RWPE2 (cell line): ENCODE data around the gene ZNF714.

Experiments
- ATAC-seq: fragments of 200-7000 bp; cut with Tn5 transposase; 3 replicates; pipeline ENCODE4 v1.9.1; 2021; ENCODE audit warnings: low read depth
- DNase-seq: peaks from one replicate; pipeline ENCODE4 v3.0.0-alpha.2; 2020; ENCODE audit warnings: low spot score
- H3K27ac ChIP-seq: fragments of 450-650 bp; 2 replicates; pipeline ENCODE4 v1.5.1; 2017; ENCODE audit warnings: mild to moderate bottlenecking; ENCODE audit not compliant: poor library complexity, severe bottlenecking
- H3K27me3 ChIP-seq: fragments of 250-450 bp; sonication (Bioruptor Pico); 2 replicates; pipeline ENCODE4 v1.5.1; 2021; ENCODE audit warnings: mild to moderate bottlenecking, moderate library complexity; ENCODE audit not compliant: insufficient read depth, poor library complexity, severe bottlenecking
- H3K36me3 ChIP-seq: fragments of 250-450 bp; sonication (Bioruptor Pico); 2 replicates; pipeline ENCODE4 v1.5.1; 2020; ENCODE audit warnings: low read depth, mild to moderate bottlenecking, moderate library complexity
- H3K4me1 ChIP-seq: fragments of 250-450 bp; sonication (Bioruptor Pico); 2 replicates; pipeline ENCODE4 v1.5.1; 2021; ENCODE audit warnings: mild to moderate bottlenecking, moderate library complexity; ENCODE audit not compliant: insufficient read depth, poor library complexity, severe bottlenecking
- H3K4me3 ChIP-seq: fragments of 250-450 bp; sonication (Bioruptor Pico); 2 replicates; pipeline ENCODE4 v1.5.1; 2021; ENCODE audit warnings: mild to moderate bottlenecking, moderate library complexity; ENCODE audit not compliant: severe bottlenecking
- H3K9me3 ChIP-seq: fragments of 250-450 bp; sonication (Bioruptor Pico); 2 replicates; pipeline ENCODE4 v1.5.1; 2021; ENCODE audit warnings: mild to moderate bottlenecking, moderate library complexity; ENCODE audit not compliant: severe bottlenecking
- TF ChIP-seq, protein P1 (sequence below): fragments of 450-650 bp; IDR thresholded peaks from one replicate; pipeline ENCODE4 v1.5.1; 2017; ENCODE audit warnings: mild to moderate bottlenecking, moderate library complexity; ENCODE audit not compliant: poor library complexity, severe bottlenecking

ZNF714 gene

DNA sequence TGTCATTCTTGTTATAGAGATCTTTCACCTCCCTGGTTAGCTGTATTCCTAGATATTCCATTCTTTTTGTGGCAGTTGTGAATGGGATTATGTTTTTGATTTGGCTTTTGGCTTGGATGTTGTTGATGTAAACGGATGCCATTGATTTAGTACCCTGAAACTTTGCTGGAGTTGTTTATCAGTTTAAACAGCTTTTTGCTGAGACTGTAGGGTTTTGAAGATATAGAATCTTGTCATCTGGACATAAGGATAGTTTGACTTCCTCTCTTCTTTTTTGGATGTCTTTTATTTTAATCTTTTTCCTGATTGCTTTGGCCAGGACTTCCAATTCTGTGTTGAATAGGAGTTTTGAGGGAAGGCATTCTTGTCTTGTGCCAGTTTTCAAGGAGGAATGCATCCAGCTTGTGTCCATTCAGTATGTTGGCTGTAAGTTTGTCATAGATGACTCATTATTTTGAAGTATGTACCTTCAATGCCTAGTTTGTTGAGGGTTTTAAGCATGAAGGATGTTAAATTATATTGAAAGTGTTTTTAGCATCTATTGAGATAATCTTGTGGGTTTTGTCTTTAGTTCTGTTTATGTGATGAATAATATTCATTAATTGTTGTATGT is 76.6 kb downstream of the ZNF714 start:
- Histone ChIP-seq H3K4me1 (no peaks in the 10 kb centered on the region), H3K27ac (no peak overlapping the region), H3K27me3 (no peaks in the 10 kb centered on the region), H3K36me3 (peaks cover 26% of the 10 kb centered on the region), H3K9me3 (no peaks in the 10 kb centered on the region), H3K4me3 (no peak overlapping the region)
- TF ChIP-seq, protein P1, sequence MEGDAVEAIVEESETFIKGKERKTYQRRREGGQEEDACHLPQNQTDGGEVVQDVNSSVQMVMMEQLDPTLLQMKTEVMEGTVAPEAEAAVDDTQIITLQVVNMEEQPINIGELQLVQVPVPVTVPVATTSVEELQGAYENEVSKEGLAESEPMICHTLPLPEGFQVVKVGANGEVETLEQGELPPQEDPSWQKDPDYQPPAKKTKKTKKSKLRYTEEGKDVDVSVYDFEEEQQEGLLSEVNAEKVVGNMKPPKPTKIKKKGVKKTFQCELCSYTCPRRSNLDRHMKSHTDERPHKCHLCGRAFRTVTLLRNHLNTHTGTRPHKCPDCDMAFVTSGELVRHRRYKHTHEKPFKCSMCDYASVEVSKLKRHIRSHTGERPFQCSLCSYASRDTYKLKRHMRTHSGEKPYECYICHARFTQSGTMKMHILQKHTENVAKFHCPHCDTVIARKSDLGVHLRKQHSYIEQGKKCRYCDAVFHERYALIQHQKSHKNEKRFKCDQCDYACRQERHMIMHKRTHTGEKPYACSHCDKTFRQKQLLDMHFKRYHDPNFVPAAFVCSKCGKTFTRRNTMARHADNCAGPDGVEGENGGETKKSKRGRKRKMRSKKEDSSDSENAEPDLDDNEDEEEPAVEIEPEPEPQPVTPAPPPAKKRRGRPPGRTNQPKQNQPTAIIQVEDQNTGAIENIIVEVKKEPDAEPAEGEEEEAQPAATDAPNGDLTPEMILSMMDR, result no peak
- no peak for DNase-seq
- ATAC-seq, result no peak

- H3K36me3 ChIP-seq, result peaks cover 48% of the 10 kb centered on the region
- no peak overlapping the region for H3K27ac ChIP-seq
- H3K4me1 ChIP-seq, result peaks cover 4% of the 10 kb centered on the region
- H3K4me3 ChIP-seq, result no peak overlapping the region
- TF ChIP-seq, protein P1, result no peak
- no peaks in the 10 kb centered on the region for H3K9me3 ChIP-seq
- ATAC-seq, result no peak
- DNase-seq, result no peak
- H3K27me3 ChIP-seq, result no peaks in the 10 kb centered on the region
Measured at GRCh38 chr19:21164541-21164940, 82.5 kb downstream of the ZNF714 start.

DNA sequence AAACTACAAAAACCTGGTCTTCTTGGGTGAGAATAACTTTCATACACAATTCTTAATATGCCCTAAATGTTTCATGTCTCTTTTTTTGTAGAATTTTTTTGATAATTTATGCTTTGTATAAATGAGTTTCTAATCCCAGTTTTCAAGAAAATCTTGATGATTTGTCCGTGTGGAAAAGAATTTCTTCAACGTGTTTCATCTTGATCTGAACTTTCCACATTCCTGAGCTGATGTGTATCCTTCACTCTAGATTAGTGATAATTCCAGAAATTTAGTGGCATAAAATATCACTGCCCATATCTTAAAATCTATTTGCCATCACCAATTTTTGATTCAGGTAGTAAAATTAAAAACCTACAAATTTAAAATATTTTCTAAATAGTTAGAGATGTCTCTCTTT is 84.4 kb downstream of the ZNF714 start:
- no peaks in the 10 kb centered on the region for H3K27me3 ChIP-seq
- H3K27ac ChIP-seq, result peak overlapping the region; percentile 19
- H3K36me3 ChIP-seq, result peaks cover 56% of the 10 kb centered on the region

More for the DNA sequence above, 84.4 kb downstream of the ZNF714 start:
- Histone ChIP-seq H3K4me1 (peaks cover 4% of the 10 kb centered on the region), H3K4me3 (no peak overlapping the region), H3K9me3 (no peaks in the 10 kb centered on the region)
- DNase-seq, result no peak
- TF ChIP-seq, protein P1, result no peak
- ATAC-seq, result no peak
